GM10248 (cell line): ENCODE data around the gene SPATA9.

ENCODE experiments used
- CTCF ChIA-PET: fragments of 300-600 bp; sonication (Branson Sonifier 250); formaldehyde crosslinking; extraction: SDS; loops from one replicate; lab custom pipeline; 2021; ENCODE audit warnings: antibody characterized with exemption; lab: Yijun Ruan, JAX
- POLR2A ChIA-PET: fragments of 350-650 bp; sonication (Branson Sonifier 250); formaldehyde crosslinking; extraction: SDS; loops from one replicate; lab custom pipeline; 2020; ENCODE audit warnings: antibody characterized with exemption; lab: Yijun Ruan, JAX
- DNase-seq: peaks from one replicate; pipeline ENCODE4 v3.0.0; 2012; ENCODE audit errors: extremely low spot score
- CTCF ChIP-seq: IDR thresholded peaks from 2 replicates; pipeline ENCODE4 v1.5.1; 2012; ENCODE audit warnings: mild to moderate bottlenecking, low read depth; ENCODE audit errors: extremely low read depth, missing control alignments, control extremely low read depth

SPATA9 gene

GRCh38 chr5:95613514-95613913, 69.3 kb downstream of the SPATA9 start:
- DNase-seq, result no peak
- POLR2A ChIA-PET, result no interaction called here
- CTCF ChIA-PET, result interaction anchor here (1.7 kb wide), 1 partner anchor 10 kb away, joined by 5 read pairs; no protein-coding TSS in a partner anchor
- no peak for TF ChIP-seq CTCF

GRCh38 chr5:95611396-95611795, 71.4 kb downstream of the SPATA9 start:
- POLR2A ChIA-PET, result no interaction called here
- CTCF ChIA-PET, result interaction anchor here (0.8 to 1.7 kb wide), 2 partner anchors 33 to 53 kb away, joined by 3 read pairs; no protein-coding TSS in a partner anchor
- no peak for DNase-seq
- no peak for TF ChIP-seq CTCF

- CTCF ChIA-PET, result interaction anchor here (1.0 to 1.4 kb wide), 2 partner anchors 10 to 31 kb away, joined by 3 read pairs; no protein-coding TSS in a partner anchor
- POLR2A ChIA-PET, result no interaction called here
- TF ChIP-seq CTCF, result no peak
- DNase-seq, result no peak
Observed at GRCh38 chr5:95610546-95610945, 72.2 kb downstream of the SPATA9 start.

- ChIA-PET POLR2A (no interaction called here), CTCF (interaction anchor here (1.0 to 1.4 kb wide), 3 partner anchors 9 to 52 kb away, joined by 3 read pairs; no protein-coding TSS in a partner anchor)
- TF ChIP-seq CTCF, result no peak
- DNase-seq, result no peak
Observed at GRCh38 chr5:95609711-95610110, 73.1 kb downstream of the SPATA9 start.
